GM19328 (cell line): Measurements from ENCODE around the gene AGMO.

ENCODE experiments used
- ATAC-seq: cut with Tn5 transposase; IDR thresholded peaks from one replicate; pipeline ENCODE4 v1.9.1; 2021; ENCODE audit warnings: mild to moderate bottlenecking, moderate library complexity; ENCODE audit not compliant: unreplicated experiment

Gene AGMO

DNA sequence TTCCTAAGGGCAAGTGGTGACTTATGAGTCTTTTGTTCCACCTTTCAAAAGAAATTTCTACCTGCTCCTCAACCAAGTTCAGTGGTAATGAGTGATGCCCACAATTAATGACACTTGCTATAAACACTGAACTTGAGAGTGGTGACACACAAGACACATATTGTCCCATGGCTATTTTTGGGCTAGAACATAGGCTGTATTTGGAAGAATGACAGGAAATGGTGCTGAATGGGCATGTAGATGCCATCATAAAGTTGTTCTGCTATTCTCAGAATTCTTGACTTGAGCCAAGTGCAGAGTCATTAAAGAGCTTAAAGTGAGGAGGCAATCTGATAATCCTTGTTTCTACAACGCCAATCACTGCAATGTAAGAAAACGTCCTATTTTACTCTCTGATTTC is 313.3 kb downstream of the AGMO start:
- no peak for ATAC-seq

DNA sequence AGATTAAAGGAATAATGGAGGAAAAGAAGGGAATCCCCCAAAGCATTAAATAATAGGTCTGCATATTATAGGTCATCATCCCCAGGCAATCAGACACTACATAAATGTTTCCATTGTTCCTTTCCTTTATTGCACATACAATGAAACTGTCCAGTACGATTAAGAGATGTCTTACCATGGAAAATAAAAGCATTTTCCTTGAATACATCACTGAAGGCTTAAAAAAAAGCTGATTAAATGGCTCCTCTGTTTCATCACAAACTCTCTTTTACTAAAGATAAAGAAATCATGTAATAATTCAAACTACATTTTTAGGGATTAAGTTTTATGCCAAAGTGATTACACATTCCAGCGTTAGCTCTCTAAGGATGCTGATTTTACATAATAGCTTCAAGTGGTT is 316.0 kb downstream of the AGMO start:
- ATAC-seq: no peak

DNA sequence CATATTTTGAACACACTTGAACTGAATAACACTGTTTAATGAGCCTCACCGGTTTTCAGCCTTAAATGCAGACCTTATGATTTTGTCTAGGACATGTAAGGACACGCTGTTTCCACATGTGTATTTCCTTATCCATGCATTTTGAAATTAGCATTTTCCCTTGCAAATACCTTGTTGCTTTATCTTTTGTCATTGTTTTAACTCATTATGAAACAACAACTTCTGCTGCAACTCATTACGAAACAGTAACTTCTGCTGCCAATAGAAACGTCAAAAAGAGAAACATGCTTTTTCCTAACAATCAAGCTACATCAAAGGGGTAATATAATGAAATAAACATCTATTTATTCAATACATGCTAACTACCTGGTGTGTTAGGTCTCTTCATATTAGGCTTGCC is 322.0 kb downstream of the AGMO start:
- ATAC-seq: no peak

DNA sequence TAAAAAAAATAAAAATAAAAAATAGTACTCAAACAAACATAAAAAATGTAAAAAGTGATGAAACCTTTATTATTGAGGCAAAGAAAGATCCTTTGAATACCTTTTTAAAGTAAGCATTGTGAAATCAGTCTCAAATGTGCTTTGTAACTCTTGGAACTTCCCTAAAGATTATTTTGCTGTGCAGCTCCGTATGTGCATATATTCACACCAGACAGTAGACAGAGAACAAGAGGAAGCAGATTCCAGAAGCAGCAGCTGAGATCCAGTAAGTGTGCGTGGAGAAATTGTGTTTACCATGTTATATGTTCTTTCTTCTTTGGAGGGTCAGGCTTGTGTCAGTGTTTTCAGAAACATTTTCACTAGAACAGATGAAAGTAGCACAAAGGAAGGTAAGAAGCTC is 324.9 kb downstream of the AGMO start:
- ATAC-seq: no peak

DNA sequence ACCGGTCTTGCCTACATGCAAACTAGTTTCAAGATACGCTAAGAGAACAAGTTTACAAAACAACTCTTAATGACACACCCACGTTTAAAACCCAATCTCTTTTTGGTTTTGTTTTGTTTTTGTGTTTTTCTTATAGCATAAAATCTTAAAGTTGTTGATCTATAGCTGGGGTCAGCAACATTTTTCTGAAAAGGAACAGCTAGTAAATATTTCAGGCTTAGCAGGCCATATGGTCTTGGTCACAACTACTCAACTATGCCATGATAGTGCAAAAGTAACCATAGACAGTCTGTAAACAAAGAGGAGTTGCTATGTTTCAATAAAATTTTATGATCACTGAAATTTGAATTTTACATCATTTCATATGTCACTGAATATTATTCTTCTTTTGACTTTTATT is 327.4 kb downstream of the AGMO start:
- ATAC-seq: no peak

DNA sequence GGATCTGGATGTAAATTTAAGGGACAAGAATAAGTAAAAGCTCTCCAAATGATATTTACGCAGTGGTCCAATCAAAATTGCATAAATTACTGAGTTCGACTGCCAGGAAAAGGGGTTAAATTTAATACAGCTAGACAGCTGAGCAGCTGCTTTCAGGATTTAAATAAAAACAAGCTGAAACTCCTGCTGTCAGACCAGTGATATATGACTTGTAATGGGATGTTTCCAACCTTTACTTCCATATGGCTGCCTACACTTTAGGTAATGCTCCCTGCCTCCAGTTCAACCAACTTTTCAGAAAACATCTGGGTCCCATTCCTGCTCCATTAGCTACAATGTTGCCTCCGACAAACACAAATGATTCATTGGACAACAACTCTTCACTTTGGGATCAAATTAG is 333.0 kb downstream of the AGMO start:
- ATAC-seq: no peak

DNA sequence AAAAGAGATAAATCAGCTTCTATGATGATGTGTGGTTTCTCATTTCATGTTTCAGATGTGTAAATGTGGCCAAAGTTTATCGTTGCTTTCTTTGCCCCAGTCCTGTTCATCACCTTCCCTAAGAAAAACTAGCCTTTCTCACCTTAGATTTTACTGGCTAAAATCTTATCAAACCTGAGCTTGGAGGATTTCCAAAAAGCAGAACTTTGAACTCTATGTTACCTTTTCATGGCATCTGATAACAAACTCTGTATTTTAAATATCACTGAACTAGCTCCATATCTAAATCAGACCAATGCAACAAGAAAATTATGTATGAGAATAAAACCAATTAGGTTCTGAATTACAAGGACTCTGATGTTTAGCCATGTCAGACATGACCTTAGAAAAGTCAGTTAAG is 335.8 kb downstream of the AGMO start:
- no peak for ATAC-seq

DNA sequence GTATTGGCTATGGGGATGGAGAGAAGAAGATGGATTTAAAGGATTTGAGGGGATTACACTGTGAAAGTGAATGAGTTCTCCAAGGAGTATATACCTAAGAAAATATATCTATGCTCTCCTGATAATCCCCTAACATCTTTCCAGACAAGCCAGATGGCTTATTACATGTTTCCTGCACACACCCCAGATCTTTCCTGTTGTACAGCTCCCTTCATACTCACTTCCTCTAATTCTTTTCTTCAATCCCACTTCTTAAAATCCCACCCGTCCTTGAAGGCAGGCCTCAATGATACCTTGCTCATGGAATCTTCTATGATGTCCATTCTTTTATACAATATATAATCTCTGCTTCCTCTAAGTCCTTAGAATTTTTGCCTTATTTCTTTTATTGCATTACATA is 342.1 kb downstream of the AGMO start:
- no peak for ATAC-seq

DNA sequence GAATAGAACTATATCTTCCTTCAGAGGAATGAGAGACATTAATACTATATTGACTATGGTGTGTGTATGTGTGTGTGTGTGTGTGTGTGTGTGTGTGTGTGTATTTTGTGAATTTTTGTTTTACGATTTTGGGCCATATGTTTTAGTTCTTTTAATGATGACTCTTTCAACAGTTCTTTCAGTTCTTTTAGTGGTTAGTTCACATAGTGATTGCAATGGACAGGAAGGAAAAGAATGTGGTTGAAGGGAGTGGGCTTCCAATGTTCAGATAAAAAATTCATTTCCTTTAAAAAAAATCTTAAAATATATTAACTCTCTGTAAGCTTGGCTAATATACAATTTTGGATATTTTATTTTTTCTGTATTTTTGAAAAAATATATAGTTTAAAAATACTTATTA is 343.6 kb downstream of the AGMO start:
- no peak for ATAC-seq

DNA sequence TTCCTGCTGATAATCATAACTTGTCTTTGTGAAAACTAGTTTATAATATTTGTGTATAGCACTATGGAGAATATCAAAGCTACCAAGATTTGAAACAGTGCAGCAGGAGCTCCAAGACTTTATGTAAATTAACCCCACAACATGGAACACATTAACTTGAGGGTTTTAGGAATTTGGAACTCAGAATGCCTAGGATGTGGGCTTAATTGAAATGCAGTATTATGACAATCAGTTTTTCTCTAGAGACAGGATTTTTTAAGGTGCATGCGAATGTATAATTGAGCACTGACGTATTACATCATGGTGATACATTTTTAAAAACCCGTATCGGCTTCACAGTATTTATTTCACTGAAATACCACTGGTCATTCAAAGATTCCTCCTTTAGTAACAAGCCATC is 346.2 kb downstream of the AGMO start:
- no peak for ATAC-seq

DNA sequence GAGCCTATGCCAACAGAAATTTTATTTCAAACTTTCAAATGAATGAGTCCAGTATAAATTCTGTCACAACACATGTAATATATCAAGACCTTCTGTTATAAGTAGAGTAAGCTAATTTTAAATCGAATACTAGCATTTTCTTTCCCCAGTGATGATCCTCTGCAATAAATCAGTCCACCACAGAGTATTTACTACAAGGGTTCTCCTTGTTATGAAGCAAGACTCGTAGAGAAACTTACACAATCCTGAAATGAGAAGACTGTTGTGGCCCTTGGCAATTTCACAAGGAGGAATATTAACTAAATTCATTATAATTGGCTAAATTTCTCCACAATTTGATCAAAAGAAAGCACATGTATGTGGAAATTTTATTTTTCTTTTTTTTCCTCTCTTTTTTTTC is 346.8 kb downstream of the AGMO start:
- no peak for ATAC-seq

DNA sequence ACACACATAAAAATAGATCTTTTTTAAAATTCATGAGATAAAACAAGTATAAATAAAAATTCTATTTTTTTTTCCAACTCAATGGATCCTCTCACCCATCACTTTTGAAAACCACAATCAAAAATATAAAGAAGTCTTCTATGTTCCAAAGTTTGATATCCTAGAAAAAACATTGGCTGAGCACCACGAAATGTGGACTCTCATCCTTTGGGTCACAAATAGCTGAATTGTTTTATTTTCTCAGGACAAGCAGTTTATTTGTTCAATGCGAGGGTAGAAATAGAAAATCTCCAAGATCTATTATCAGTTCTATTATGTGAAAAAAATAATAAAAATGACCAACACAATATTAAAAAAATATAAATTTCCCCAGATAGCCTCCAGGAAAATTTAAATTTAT is 348.7 kb downstream of the AGMO start:
- ATAC-seq: no peak

DNA sequence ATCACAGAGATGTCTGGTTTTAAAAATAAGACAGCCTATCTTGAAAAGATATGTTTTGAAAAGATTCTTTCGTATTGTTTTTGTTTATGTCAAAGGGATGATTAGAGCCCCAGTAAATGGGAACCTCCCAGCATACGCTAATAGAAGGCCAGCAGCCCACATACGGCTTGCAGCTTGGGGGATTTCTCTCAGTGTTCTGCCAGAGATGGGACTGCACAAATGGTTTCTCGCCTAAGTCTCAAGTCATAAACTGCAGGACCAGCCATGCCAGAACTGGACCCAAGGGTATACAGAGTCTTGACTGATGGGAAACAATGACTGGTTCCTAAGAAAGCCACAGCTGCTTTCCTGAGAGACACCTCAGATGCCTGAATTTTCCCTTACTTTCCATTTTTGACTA is 352.4 kb downstream of the AGMO start:
- ATAC-seq: no peak

DNA sequence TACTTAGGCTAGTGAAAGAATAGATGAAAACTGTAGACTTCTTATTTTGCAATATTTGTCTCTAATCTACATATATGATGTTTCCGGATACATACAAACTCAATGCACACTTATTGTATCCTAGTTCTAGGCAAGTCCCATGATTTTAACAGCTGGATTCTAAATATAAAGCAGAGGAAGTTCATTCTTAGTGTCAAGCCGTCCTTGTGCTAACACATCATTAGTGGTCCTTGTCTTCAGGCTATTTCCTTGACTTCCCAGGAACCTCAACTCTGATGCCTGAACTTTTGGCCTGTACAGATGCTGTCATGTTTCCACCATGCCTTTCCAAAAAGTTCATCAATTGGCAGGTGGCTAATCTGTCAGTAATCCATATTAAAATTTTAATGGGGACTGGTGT is 357.4 kb downstream of the AGMO start:
- ATAC-seq: no peak

DNA sequence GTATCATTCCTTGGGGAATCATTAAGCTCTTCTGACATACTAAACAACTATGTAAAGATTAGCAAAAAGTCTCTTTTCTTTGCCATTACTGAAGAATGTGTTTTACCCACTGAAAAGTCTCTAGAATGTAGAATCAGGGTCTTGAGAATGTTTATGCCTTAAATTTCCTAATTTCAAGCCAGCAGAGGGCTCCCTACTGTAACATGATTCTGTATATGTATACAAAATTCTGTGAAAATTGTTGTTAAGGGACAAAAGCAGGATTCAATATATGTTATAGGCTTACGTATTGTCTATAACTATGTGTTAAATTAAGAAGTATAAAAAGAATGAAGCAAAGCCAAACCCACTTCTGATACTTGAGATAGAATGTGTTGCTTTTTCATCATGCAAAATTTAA is 362.3 kb downstream of the AGMO start:
- no peak for ATAC-seq

DNA sequence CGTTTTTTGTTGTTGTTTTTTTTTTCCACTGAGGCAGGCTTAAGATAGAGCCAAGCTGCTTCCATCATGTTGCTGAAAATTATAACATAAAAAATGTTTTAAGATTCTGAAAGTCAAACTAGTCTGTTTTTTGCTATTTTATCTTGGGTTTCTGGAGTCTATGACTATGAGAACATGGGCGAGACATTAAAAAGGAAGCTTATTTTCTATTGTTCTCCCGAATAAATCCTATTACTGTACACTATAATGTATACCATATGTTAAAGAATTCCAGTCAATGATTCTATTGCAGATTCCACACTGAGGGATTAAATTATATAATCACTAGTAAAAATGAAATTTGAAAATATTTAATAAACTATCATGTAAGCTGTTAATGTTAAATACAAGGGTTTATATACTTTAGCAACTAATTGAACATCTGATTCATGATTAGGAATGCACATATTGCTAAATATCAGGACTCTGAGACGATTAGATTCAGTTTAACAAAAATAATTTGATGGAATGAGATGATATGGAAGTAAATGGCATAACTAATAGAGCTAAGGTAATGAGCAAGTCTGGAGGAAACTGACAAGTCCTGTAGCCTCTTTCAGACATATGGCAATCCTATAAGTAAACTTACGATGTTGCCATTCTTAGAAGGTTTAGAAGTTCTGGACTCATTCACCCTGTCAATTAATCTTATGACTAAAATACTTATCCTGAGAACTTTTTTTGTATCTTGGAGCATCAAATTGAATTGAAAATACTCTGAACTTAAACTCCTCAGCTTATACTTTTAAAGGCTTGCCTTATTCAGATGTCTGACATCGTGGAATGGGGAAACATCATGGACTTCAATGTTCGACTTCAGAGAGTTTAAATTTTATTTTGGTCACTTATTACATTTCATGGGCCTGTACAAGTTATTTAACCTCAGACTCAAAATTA is 364.5 kb downstream of the AGMO start:
- ATAC-seq: no peak

DNA sequence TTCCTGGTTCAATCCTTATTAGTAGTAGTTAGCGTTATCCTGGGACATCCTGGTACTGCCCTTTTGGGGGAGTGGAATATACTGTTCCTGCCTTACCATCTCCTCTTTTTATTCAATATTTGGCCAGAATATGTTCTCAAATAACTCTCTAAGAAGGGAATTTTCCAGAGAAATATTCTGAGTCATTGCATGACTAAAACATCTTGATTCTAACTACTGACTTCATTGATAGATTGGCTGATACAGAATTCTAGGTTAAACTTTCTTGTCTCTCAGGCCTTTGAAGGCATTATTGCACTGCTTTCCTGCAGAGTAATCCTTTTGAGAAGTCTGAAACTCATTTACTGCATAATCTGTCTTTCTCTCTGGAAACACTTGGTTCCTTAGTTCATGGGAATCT is 383.8 kb downstream of the AGMO start:
- ATAC-seq: no peak

DNA sequence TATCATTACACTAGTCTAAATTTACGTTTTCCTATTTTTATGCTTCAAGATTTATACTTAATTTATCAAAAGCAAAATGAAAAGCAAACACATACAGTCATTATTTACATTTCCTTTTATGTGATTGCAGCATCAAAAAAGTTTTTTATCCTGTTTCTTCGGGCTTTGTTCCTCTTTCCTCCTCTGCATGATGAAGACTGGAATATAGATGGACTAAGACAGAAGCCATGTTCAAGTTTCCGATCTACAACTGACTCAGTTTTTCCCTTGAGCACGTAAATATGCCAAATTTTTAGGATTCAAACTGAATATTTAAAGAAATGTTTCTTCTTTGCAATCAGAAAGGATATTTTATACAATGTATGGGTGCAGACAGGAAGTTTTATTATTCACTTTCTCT is 385.7 kb downstream of the AGMO start:
- no peak for ATAC-seq

DNA sequence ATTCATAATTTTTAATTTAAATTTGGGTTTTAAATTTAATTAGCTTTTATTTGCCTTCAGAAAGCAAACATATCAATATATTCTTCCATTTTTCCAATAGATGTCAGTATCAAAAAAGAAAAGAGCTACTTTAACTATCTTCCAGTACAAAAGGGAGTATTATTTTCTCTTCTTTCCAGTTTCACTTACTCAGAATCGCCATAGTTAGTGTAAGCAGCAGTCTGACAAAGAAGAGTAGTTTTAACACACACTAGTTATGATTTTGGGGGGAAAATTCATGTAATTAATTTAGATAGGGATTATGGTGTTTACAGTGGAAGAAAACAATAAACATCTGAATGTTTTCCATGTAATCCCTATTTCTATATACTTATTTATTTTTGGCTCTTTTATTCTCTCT is 386.7 kb downstream of the AGMO start:
- ATAC-seq: no peak

DNA sequence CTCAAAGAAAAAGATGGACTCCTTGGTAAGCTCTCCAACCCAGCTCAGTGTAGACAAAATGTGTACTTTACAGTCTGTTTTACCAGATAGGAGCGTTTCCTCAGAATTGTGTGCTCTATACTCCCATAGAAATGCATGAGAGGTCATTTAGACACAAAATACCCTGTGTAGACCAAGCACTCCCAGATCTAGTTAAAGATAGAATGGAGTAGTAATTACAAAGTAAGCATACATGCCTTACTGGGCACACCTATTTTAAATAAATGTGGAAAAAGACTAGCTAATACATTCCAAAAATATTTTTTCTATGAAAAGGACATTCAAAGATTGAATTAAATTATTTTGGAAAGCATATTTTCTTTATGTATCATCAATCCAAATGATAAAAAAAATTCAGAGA is 387.3 kb downstream of the AGMO start:
- ATAC-seq: no peak

DNA sequence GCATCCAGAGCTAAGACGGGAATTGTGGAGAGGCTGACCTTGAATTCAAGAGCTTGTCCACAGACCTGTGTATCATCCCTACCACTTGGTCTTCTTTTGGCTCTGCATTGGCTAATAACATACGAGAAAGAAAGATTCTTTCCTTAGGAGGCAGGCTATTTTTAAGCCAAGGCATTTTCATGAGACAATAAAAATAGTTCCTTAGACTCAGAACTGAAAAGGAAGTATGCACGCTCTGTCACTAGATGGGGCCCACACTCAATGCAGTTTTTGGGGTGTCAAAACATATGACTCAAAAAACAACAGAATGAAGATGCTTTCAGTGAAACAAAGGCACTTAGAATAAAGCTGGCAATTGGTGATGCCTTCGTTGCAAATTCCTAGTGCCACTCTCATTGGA is 393.3 kb downstream of the AGMO start:
- no peak for ATAC-seq

DNA sequence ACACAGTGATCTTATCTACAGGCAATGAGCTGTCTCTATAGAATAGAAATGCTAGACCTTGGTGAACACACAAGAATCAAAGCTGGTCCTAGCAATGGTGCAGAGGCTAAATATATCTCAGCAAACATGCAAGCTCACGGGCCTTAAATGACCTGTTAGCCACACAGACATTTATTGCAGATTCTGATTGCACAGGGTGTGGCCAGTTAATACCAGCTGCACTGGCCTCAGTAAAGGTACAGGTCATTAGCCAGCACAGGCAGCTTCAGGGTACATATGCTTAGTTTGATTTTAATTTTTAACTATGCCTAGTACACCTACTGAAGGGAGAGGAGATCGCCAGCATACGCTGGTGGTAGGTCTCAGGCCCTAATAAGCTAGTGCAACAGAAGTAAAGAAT is 393.9 kb downstream of the AGMO start:
- ATAC-seq: no peak

DNA sequence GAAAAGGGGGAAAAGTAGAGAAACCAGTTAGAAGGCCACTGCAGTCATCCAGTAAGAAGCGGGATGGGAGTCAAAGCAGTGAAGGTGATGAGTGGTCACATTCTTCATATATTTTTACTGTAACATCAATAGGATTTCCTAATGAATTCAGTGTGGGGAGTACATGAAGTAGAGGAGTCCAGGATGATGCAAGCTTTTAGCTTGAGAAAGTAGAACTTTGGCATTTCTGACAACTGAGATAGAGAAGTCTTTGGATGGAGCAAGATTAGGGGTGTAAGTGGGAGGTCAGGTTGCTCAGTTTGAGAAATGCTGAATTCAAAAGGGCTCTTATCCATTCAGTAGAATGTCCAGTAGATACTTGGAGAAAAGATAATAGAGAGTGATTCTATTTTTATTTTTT is 395.2 kb downstream of the AGMO start:
- ATAC-seq: no peak
